Measurements from ENCODE around the gene RGS3.

DNA sequence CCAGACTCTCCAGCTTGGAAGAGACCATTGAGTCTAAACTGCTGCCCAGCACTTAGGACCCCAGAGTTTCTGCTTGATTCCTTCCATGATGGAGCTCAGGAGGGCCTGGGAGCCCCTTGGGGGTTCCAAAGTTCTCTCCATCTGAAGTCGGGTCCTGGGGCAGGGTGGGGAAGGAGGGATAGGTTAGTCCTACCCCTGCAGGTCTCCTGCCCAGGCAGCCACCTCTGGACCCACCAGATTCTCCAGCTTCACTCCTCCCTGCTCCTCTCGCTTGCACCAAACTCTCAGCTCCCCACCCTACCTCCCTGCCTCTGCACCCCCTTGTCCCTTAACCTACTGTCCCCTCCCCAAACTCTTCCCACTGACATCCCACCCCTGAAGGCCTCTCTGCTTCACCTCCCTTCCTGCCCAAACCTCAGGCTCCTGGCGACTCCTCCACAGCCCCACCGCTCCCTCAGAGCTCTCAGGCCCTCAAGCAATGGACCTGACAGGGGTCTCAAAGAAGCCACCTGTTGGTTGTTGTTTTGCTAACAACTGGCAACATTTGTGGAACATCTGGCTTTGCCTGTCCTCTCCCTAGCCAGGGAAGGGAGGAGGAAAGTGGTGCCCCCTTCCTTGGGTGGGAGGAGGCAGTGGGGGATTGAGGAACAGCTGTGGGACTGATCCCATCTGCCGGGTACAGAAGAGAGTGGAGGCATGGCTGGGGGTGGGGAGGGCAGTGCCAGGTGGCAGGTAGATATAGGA, 137.5 kb downstream of the RGS3 start:
- TF ChIP-seq, protein P1, sequence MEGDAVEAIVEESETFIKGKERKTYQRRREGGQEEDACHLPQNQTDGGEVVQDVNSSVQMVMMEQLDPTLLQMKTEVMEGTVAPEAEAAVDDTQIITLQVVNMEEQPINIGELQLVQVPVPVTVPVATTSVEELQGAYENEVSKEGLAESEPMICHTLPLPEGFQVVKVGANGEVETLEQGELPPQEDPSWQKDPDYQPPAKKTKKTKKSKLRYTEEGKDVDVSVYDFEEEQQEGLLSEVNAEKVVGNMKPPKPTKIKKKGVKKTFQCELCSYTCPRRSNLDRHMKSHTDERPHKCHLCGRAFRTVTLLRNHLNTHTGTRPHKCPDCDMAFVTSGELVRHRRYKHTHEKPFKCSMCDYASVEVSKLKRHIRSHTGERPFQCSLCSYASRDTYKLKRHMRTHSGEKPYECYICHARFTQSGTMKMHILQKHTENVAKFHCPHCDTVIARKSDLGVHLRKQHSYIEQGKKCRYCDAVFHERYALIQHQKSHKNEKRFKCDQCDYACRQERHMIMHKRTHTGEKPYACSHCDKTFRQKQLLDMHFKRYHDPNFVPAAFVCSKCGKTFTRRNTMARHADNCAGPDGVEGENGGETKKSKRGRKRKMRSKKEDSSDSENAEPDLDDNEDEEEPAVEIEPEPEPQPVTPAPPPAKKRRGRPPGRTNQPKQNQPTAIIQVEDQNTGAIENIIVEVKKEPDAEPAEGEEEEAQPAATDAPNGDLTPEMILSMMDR (IDR thresholded peaks at IDR 0.05; ENCODE audit: insufficient read depth, low read length), result no peak
- TF ChIP-seq, protein P2, sequence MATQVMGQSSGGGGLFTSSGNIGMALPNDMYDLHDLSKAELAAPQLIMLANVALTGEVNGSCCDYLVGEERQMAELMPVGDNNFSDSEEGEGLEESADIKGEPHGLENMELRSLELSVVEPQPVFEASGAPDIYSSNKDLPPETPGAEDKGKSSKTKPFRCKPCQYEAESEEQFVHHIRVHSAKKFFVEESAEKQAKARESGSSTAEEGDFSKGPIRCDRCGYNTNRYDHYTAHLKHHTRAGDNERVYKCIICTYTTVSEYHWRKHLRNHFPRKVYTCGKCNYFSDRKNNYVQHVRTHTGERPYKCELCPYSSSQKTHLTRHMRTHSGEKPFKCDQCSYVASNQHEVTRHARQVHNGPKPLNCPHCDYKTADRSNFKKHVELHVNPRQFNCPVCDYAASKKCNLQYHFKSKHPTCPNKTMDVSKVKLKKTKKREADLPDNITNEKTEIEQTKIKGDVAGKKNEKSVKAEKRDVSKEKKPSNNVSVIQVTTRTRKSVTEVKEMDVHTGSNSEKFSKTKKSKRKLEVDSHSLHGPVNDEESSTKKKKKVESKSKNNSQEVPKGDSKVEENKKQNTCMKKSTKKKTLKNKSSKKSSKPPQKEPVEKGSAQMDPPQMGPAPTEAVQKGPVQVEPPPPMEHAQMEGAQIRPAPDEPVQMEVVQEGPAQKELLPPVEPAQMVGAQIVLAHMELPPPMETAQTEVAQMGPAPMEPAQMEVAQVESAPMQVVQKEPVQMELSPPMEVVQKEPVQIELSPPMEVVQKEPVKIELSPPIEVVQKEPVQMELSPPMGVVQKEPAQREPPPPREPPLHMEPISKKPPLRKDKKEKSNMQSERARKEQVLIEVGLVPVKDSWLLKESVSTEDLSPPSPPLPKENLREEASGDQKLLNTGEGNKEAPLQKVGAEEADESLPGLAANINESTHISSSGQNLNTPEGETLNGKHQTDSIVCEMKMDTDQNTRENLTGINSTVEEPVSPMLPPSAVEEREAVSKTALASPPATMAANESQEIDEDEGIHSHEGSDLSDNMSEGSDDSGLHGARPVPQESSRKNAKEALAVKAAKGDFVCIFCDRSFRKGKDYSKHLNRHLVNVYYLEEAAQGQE (IDR thresholded peaks at IDR 0.05; ENCODE audit: insufficient replicate concordance, low read depth), result no peak
- no peak for TF ChIP-seq POLR2AphosphoS5 (IDR thresholded peaks at IDR 0.05; ENCODE audit: low read depth)
